ENCODE measurements around the gene DOCK4. TPM values are rescaled to one million over a fixed set of nuclear protein-coding genes. Genes with fewer than 3 reads are reported as not detected.
A peak's percentile ranks its signal among the peaks of the same experiment; 100 is the strongest.

The DOCK4 gene
- total and polyA plus RNA-seq, 3 donors from 2014 or later: 5.4 to 17.1 (median 12.4) TPM

GRCh38 chr7:112192236-112193154, 13.7 kb downstream of the DOCK4 start:
- Histone ChIP-seq H3K4me3 (no peak overlapping the region), H3K36me3 (ENCODE audit: low read depth, missing control alignments) (no peaks in the 10 kb centered on the region), H3K4me1 (no peaks in the 10 kb centered on the region), H3K9me3 (no peaks in the 10 kb centered on the region), H3K27ac (peak overlapping the region in 1 of 2 donors; percentile 23), H3K27me3 (no peaks in the 10 kb centered on the region)
- TF ChIP-seq CTCF (IDR thresholded peaks at IDR 0.05) (no peak), POLR2A (IDR thresholded peaks at IDR 0.05) (no peak)
- 74 to 75% methylated on average over 4 of the region's 4 CpGs for WGBS, 2 donors
- DNase-seq: no peak
- intact Hi-C loops (cut with DNase I; ENCODE audit: low total_unique reads): no loop called here

- WGBS, 2 donors: 58 to 73% methylated on average over 2 of the region's 2 CpGs
- Histone ChIP-seq H3K4me1 (no peaks in the 10 kb centered on the region), H3K27me3 (no peaks in the 10 kb centered on the region), H3K27ac (no peak overlapping the region), H3K36me3 (ENCODE audit: low read depth, missing control alignments) (no peaks in the 10 kb centered on the region), H3K4me3 (no peak overlapping the region), H3K9me3 (no peaks in the 10 kb centered on the region)
- intact Hi-C loops (cut with DNase I; ENCODE audit: low total_unique reads): no loop called here
- no peak for DNase-seq
- TF ChIP-seq CTCF (IDR thresholded peaks at IDR 0.05): no peak
- no peak for TF ChIP-seq POLR2A (IDR thresholded peaks at IDR 0.05)
Measured at GRCh38 chr7:112190120-112190519, 16.1 kb downstream of the DOCK4 start.

GRCh38 chr7:112189691-112190090, 16.5 kb downstream of the DOCK4 start:
- Histone ChIP-seq H3K36me3 (ENCODE audit: low read depth, missing control alignments) (no peaks in the 10 kb centered on the region), H3K9me3 (no peaks in the 10 kb centered on the region), H3K27ac (no peak overlapping the region), H3K4me3 (no peak overlapping the region), H3K4me1 (no peaks in the 10 kb centered on the region), H3K27me3 (no peaks in the 10 kb centered on the region)
- WGBS, 2 donors: 95 to 99% methylated on average over 5 of the region's 5 CpGs
- TF ChIP-seq CTCF (IDR thresholded peaks at IDR 0.05) (no peak), POLR2A (IDR thresholded peaks at IDR 0.05) (no peak)
- intact Hi-C loops (cut with DNase I; ENCODE audit: low total_unique reads): no loop called here
- no peak for DNase-seq

GRCh38 chr7:112188257-112188656, 17.9 kb downstream of the DOCK4 start:
- no peak for DNase-seq
- Histone ChIP-seq H3K27me3 (no peaks in the 10 kb centered on the region), H3K4me1 (no peaks in the 10 kb centered on the region), H3K9me3 (no peaks in the 10 kb centered on the region), H3K27ac (no peak overlapping the region), H3K4me3 (no peak overlapping the region), H3K36me3 (ENCODE audit: low read depth, missing control alignments) (no peaks in the 10 kb centered on the region)
- intact Hi-C loops (cut with DNase I; ENCODE audit: low total_unique reads): no loop called here
- no peak for TF ChIP-seq CTCF (IDR thresholded peaks at IDR 0.05)
- TF ChIP-seq POLR2A (IDR thresholded peaks at IDR 0.05): no peak
- WGBS, 2 donors: 94 to 95% methylated on average over 3 of the region's 3 CpGs

- no peak for DNase-seq
- intact Hi-C loops (cut with DNase I; ENCODE audit: low total_unique reads): no loop called here
- Histone ChIP-seq H3K27ac (no peak overlapping the region), H3K27me3 (no peaks in the 10 kb centered on the region), H3K4me1 (no peaks in the 10 kb centered on the region), H3K36me3 (ENCODE audit: low read depth, missing control alignments) (no peaks in the 10 kb centered on the region), H3K4me3 (no peak overlapping the region), H3K9me3 (no peaks in the 10 kb centered on the region)
- TF ChIP-seq POLR2A (IDR thresholded peaks at IDR 0.05) (no peak), CTCF (IDR thresholded peaks at IDR 0.05) (no peak)
- 82 to 94% methylated on average over 1 of the region's 1 CpG for WGBS, 2 donors
Measured at GRCh38 chr7:112186300-112186699, 19.9 kb downstream of the DOCK4 start.

Data from testis (tissue), 3 donors.